Cardiac fibroblast (primary cell): ENCODE results near the gene EIF4E2.

Source experiments
- DNase-seq, 2 donors: peaks; one replicate each; pipeline versions ENCODE4 v3.0.0 to v3.0.0-alpha.2; 2010; ENCODE audit warnings: low read depth in 2 of 2
- H3K4me3 ChIP-seq, 2 donors: replicated peaks in 1 of 2; 1 replicate in 1 of 2; 2 replicates in 1 of 2; pipeline ENCODE4 v1.5.1; 2011; ENCODE audit warnings: low read depth in 2 of 2, low read length in 2 of 2, mild to moderate bottlenecking in 2 of 2, moderate library complexity in 1 of 2
- TF ChIP-seq, protein P1 (sequence below): IDR thresholded peaks from one replicate; pipeline ENCODE4 v1.5.1; 2011; ENCODE audit warnings: low read depth, mild to moderate bottlenecking, low read length, inconsistent platforms

The EIF4E2 gene

DNA sequence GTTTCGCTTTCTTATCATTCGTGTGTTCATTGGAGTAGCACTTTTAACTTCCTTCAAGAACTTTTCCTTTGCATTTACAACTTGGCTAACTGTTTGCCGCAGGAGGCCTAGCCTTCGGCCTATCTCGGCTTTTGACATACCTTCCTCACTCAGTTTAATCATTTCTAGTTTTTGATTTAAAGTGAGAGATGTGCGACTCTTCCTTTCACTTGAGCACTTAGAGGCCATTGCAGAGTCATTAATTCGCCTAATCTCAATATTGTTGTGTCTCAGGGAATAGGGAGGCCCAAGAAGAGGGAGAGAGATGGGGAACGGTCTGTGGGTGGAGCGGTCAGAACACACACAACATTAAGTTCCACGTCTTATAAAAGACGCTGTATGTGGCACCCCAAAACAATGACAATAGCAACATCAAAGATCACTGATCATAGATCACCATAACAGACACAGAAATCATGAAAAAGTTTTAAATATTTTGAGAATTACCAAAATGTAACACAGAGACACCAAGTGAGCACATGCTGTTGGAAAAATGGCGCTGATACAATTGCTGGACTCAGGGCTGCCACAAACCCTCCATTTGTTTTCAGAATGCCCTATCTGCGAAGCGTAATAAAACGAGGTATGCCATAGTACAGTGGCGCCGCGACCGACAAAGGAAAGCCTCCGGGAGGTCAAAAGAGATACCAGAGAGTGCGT, 685 bp upstream of the EIF4E2 start:
- H3K4me3 ChIP-seq = peak overlapping the region; percentile 86 to 87
- DNase-seq = peak in 1 of 2 donors; percentile 14
- TF ChIP-seq, protein P1, sequence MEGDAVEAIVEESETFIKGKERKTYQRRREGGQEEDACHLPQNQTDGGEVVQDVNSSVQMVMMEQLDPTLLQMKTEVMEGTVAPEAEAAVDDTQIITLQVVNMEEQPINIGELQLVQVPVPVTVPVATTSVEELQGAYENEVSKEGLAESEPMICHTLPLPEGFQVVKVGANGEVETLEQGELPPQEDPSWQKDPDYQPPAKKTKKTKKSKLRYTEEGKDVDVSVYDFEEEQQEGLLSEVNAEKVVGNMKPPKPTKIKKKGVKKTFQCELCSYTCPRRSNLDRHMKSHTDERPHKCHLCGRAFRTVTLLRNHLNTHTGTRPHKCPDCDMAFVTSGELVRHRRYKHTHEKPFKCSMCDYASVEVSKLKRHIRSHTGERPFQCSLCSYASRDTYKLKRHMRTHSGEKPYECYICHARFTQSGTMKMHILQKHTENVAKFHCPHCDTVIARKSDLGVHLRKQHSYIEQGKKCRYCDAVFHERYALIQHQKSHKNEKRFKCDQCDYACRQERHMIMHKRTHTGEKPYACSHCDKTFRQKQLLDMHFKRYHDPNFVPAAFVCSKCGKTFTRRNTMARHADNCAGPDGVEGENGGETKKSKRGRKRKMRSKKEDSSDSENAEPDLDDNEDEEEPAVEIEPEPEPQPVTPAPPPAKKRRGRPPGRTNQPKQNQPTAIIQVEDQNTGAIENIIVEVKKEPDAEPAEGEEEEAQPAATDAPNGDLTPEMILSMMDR = no peak

DNA sequence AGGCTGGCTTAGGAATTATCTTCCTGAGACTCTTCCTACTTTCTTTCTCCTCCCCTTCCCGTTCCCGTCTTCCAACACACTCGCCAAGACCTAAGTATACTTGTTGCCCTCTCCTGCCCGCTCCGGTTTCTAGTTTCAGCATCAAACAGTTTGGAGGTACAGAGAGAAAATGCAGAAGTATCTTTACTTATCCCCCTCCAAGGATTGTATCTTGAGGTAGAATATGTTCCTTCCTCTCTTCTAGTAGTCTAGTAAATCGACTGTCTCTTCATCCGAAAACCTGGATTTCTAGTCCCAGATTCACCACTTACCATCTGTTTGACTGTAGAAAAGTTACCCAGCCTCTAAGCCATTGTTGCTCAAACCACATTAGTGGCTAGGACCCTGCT, 755 bp downstream of the EIF4E2 start:
- TF ChIP-seq, protein P1 = no peak

DNA sequence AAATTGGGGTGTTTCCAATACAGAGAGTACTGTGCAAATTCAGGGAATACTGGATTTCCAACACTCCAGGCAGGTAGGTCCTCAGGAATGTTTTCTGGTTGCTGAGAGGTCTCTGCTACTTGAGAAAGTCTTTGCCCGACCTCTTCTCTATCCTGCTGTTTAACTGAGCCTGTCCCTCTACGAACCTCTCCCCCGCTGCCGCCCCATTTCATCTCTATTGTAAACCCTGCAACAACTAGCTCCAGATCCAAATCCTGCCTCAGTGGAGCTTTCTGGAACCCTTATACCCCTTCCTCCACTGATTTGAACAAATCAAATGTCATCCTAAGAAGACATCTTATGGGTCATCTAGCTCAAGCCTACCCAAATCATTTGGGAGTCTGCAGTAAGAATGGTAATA, 1.3 kb downstream of the EIF4E2 start:
- peak overlapping the region; percentile 86 to 87 for H3K4me3 ChIP-seq
- TF ChIP-seq, protein P1 = no peak
- no peak for DNase-seq

More for the DNA sequence above, 755 bp downstream of the EIF4E2 start:
- H3K4me3 ChIP-seq = peak overlapping the region; percentile 86 to 87
- no peak for DNase-seq

DNA sequence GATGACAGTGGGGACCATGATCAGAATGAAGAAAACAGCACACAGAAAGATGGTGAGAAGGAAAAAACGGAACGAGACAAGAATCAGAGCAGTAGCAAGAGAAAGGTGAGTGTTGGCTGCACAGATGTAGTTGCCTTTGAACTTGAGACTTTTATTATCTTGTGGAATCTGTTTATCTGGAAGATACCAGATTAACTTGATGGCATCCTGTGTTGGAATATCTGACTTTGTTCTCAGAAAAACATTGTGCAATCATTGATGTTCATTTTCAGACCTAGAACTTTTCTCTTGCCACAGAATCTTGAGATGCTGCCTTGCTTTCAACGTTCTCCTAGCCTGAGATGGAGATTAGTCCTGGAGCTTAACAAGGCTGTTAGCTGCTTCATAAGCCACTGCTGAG, 5.9 kb downstream of the EIF4E2 start:
- no peak overlapping the region for H3K4me3 ChIP-seq
- DNase-seq = no peak
- TF ChIP-seq, protein P1 = no peak

DNA sequence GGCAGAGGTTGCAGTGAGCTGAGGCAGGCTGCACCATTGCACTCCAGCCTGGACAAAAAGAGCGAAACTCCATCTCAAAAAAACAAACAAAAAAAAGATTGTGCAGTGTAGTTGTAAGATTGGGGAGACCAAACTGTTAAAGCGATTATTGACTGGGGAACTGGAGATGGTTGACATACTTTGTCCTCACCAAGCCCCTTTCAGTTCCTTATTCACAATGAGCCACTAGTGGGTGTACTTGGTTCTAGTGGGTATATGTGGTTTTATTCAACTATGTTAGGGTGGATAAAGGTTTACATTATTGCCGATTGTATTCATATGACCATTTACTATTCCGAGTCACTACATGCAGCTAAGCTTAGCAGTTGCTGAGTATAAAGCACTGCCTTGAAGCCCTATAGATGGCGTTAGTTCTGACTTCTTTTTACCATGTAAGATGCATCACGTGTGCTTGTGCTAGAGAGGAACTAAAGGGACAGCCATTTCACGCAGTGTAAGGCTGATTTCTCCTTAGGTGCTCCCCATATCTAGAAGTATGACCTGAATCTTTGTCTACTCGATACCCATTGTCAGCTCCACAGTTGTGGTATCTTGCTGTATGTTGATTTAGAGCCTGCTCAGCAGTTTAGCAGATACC, 12.1 kb downstream of the EIF4E2 start:
- no peak overlapping the region for H3K4me3 ChIP-seq
- DNase-seq = no peak
- TF ChIP-seq, protein P1 = no peak

DNA sequence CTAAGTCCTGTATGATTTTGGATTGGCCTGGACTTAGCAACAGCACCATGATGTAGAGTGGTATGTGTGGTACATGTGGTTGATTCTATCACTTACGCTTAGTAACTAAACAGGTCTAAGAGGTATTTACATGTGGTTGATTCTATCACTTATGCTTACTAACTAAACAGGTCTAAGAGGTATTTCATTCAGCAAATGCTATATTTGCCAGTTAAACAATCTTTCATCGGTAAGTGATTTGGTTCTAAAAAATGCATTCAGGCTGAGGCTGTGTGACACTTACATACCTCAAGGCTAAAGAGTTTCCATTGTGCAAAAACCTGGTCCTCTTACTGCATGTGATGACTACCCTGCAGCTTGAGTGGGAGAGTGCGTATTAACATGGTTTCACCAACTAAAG, 13.1 kb downstream of the EIF4E2 start:
- H3K4me3 ChIP-seq = no peak overlapping the region
- TF ChIP-seq, protein P1 = no peak
- peak in 1 of 2 donors; percentile 28 for DNase-seq
